GM12874 (cell line): ENCODE results near the gene RGCC.

Experiments
- TF ChIP-seq, protein P1 (sequence below): IDR thresholded peaks from 2 replicates; pipeline ENCODE4 v1.5.1; 2011; ENCODE audit warnings: low read depth, mild to moderate bottlenecking, control low read depth, low read length, moderate library complexity; ENCODE audit not compliant: insufficient read depth

The RGCC gene

DNA sequence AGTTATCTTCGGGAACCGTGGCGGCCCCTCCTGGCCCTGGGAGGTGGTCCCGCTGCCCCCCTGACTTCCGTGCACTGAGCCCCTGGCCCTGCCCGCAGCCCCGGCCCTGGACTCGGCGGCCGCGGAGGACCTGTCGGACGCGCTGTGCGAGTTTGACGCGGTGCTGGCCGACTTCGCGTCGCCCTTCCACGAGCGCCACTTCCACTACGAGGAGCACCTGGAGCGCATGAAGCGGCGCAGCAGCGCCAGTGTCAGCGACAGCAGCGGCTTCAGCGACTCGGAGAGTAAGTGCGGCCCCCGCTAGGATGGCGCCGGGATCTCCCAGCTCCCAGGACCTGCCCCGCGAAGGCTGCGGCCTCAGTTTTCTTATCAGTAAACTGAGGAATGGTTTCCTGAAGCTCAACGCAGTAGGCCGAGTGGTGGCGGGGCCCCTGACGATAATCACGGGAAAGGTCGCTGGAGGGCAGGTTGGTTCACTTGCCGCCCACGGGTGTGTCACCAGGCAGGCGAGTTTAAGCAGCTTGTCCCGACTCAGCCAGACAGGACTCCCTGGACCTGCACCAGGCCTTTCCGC is 924 bp downstream of the RGCC start:
- TF ChIP-seq, protein P1, sequence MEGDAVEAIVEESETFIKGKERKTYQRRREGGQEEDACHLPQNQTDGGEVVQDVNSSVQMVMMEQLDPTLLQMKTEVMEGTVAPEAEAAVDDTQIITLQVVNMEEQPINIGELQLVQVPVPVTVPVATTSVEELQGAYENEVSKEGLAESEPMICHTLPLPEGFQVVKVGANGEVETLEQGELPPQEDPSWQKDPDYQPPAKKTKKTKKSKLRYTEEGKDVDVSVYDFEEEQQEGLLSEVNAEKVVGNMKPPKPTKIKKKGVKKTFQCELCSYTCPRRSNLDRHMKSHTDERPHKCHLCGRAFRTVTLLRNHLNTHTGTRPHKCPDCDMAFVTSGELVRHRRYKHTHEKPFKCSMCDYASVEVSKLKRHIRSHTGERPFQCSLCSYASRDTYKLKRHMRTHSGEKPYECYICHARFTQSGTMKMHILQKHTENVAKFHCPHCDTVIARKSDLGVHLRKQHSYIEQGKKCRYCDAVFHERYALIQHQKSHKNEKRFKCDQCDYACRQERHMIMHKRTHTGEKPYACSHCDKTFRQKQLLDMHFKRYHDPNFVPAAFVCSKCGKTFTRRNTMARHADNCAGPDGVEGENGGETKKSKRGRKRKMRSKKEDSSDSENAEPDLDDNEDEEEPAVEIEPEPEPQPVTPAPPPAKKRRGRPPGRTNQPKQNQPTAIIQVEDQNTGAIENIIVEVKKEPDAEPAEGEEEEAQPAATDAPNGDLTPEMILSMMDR, result no peak

DNA sequence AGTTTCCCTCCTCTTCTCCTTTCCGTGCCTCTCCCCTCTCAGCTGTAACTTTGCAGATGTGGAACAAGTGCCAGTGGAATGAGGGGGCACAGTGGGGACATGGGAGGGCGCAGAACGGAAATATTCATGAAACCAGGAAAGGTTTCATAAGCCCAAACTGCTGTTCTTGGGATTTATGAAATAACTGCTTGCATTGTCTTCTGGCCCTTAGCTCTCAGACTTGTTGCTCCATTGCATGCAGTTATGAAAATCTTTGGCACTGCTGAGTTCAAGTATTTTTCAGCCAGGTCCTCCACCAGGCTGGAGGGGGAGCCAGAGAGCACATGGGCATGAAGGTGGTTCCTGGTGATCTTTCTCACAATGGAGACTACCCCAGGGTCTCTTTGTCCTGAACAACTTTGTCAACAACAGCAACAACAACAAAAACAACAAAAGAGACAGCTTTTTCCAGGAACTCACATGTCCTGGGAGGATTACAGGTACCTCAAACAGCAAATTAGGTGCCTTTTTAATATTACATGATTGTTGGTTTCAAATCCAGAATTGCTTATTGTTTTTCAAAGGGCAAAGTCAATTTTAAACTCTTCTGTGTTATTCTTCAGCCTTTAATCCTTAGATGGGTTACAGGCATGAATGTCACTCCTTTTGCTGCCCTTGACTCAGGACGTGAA is 1.5 kb downstream of the RGCC start:
- TF ChIP-seq, protein P1, result peak; percentile 83

DNA sequence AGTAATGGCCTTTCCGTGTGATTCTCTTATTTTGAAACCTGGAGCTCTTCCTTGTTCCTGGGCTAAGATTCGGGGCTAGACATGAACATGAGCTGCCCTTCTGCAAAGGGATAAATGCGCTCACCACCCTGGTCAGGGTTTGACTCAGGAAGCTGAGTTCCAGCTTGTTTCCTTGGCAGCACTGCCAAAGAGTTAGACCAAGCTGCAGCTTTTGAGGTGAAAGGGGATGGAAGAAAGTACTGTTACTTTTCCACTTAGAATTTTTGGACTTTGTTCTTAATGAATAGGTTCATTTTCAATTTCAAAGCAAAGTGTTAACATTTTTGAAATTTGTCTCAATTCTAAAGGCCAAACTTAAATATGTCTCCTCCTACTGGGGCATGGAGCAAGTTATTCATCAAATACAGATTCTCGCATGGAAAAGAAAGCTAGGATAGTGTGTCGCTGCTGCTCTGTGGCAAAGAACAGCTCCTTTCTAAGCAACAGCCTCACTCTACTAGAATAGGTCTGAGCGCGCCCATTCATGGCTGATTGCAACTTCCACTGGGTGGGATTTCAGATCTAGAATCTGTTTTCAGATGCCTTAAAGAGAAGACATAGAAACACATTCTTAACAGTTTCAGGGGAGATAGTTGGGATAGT is 2.2 kb downstream of the RGCC start:
- TF ChIP-seq, protein P1, result no peak

DNA sequence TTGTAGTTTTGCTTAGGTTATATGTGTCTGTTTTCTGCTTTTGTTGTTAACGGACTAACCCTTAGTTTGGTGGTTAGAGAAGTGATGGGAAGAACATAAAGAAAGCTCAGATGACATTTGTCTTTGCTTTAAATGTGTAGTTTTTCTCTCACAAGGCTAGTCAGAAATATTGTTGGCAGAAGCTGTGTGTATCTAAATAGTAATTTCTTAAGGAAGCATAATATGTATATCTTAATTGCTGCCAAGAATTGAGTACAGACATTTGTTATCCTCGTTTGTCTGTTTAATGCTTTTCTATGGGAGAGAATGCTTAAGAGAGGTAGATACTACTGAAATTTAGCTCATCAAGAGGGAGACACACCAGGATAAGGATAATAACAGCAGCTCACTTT is 2.7 kb downstream of the RGCC start:
- TF ChIP-seq, protein P1, result no peak

DNA sequence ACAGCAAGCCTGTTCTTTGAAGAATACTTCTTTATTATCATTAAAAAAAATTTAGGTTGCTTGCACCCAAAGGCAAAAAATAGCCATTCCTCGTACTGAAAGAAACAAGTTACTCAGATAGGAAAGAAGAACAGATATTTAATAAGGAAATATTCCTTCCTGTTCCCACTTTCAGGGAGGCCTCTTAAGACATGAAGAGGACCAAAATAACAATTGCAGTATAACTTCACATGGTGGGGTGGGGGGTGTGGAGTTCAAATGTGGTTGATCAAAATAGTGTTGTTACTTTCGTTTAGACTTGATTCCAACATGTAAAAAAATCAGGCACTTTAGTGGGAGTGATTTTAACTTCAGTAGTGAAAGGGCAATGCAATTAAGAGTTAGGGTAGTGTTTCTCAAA is 3.6 kb downstream of the RGCC start:
- TF ChIP-seq, protein P1, result no peak

DNA sequence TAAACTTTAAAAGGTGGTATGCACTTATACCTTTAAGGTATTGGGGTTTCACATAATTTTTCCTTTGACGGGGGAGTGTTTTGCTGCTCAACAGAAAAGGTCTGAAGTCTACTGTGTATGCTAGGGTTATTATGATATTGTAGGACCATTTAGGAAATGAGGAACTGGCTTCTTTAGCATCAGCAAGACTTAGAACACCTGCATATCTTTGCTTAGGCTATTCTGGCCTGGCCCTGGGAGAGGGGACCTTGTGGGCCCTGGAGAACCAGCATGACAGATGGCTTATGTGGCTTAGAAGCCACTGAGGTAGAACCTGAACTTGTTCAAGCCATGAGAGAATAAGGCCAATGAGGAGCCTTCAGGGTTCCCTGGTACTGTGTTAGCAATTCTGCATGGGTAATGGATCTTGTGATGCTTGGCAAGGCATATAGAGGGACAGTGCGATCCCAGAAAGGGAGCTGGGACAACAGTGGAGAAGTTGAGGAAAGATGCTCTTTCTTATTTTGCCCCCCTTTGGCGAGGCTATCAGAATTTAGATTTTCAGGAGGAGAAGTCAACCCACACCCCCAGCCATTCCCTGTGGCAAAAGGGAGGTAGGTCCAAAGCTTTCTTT is 4.3 kb downstream of the RGCC start:
- TF ChIP-seq, protein P1, result no peak

DNA sequence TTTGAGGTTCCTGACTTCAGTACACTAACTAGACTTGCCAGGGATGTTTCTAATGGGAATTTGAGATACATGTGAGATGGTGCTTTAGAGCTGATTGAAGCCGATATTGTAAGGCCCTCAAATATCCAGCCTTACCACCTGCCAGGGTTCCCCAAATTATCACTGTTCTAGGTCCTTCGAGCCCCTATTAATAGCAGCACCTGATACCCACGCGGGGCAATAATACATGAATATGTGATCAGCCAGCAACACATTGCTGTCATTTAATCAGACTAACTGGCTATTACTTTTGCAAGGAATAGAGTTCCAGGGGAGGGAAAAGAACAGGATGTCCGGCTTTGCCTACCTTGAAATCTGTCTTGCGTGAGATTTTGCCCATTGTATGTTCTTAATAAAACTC is 5.1 kb downstream of the RGCC start:
- TF ChIP-seq, protein P1, result no peak
